ENCODE data around the gene NVL. TPM values are rescaled to one million over a fixed set of nuclear protein-coding genes. Genes with fewer than 3 reads are reported as not detected.

NVL gene
- total RNA-seq, 1 donor from 2014 or later = 44.4 TPM

DNA sequence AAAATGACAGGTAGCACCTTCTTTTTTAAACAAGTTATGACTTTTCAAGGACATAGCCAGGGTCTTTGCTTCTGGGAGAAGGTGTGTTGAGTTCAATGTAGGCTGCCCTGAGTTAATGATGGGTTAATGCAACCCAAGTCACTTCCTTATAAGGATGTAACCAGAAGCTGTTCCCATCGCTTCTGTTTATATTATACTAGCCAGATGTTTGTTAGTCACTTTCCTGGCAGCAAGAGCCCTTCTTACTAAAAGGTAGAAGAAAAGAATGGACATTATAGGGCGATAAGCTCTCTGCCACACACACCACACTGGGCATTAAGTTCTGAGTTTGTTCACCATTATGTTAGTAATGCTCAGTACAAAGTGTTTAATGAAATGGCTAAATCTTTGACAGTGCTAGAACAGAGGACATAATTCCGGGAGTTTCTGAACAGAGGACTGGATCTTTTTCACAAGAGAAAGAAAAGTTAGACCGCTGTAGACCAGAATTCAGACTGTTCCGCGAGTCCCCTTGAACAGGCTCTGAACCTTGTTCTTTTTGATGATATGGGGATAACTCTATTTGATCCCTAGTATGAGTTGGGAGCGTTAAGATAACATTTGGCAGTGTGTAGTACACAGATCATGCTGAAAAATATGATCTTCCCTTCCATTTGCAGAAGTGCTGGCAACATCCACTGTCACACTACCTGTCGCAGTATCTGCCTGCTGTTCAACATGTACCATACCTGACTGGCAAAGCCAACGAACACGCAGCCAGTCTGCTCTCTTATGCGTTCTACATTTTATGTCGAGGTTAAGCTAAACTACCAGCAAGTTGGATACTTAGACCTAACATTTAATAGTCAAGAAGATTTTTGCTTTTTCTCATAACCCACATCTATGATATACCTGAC lies 105.9 kb downstream of the NVL start:
- Mint-ChIP-seq H3K36me3 (ENCODE audit: low read depth) (peaks cover 19% of the 10 kb centered on the region), H3K27ac (no peak overlapping the region), H3K27me3 (peaks cover 2% of the 10 kb centered on the region), H3K4me3 (no peak overlapping the region), H3K9me3 (no peaks in the 10 kb centered on the region), H3K4me1 (no peaks in the 10 kb centered on the region)
- CTCF ChIA-PET = no interaction called here
- no peak for ATAC-seq (ENCODE audit: low read depth)
- POLR2A ChIA-PET = interaction anchor here (1.0 kb wide), 1 partner anchor 93 kb away, joined by 3 read pairs; no protein-coding TSS in a partner anchor
- intact Hi-C loops (cut with micrococcal nuclease) = no loop called here
- no peak for TF ChIP-seq CTCF (IDR thresholded peaks at IDR 0.05)
- DNase-seq = no peak

DNA sequence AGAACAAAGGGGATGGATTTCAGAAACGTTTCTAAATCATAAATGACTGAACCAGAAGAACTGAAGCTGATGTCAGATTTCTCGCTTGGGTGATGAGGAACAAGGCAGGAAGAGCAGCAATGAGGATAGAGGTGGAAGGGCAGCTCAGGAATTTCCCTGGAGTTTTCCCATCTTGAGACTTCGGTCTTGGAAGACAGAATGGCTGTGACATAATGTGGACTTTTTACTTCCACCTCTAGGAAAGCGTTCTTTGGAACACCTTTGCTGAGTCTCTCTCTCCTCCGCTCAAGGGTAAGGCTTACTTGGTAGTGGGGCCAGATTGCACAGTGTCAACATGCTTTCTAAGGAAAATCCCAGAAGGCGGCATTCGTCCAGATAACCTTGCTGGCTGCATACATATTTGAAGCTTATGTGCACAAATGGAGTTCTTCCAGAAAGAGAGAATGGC lies 110.3 kb downstream of the NVL start:
- TF ChIP-seq CTCF (IDR thresholded peaks at IDR 0.05) = no peak
- ChIA-PET POLR2A (no interaction called here), CTCF (no interaction called here)
- DNase-seq (no peak), ATAC-seq (ENCODE audit: low read depth) (no peak)
- Mint-ChIP-seq H3K4me3 (no peak overlapping the region), H3K4me1 (peaks cover 3% of the 10 kb centered on the region), H3K36me3 (ENCODE audit: low read depth) (no peaks in the 10 kb centered on the region), H3K27me3 (peaks cover 2% of the 10 kb centered on the region), H3K27ac (no peak overlapping the region), H3K9me3 (no peaks in the 10 kb centered on the region)
- intact Hi-C loops (cut with micrococcal nuclease) = loop anchor here (2.0 kb wide), 1 partner anchor 15 kb away; no protein-coding TSS in a partner anchor

- Mint-ChIP-seq H3K4me3 (no peak overlapping the region), H3K27ac (no peak overlapping the region), H3K36me3 (ENCODE audit: low read depth) (no peaks in the 10 kb centered on the region), H3K9me3 (no peaks in the 10 kb centered on the region), H3K4me1 (peaks cover 5% of the 10 kb centered on the region), H3K27me3 (peaks cover 2% of the 10 kb centered on the region)
- CTCF ChIA-PET = no interaction called here
- DNase-seq = no peak
- ATAC-seq (ENCODE audit: low read depth) = no peak
- no peak for TF ChIP-seq CTCF (IDR thresholded peaks at IDR 0.05)
- intact Hi-C loops (cut with micrococcal nuclease) = loop anchor here (2.0 kb wide), 1 partner anchor 14 kb away; no protein-coding TSS in a partner anchor
- POLR2A ChIA-PET = no interaction called here
Observed at GRCh38 chr1:224219011-224219611, 110.9 kb downstream of the NVL start.

GRCh38 chr1:224217655-224218623 lies 112.0 kb downstream of the NVL start:
- CTCF ChIA-PET = no interaction called here

More at GRCh38 chr1:224217655-224218623, 112.0 kb downstream of the NVL start:
- no peaks in the 10 kb centered on the region for H3K36me3 Mint-ChIP-seq (ENCODE audit: low read depth)
- POLR2A ChIA-PET = no interaction called here
- H3K27me3 Mint-ChIP-seq = no peaks in the 10 kb centered on the region
- peaks cover 16% of the 10 kb centered on the region for H3K4me1 Mint-ChIP-seq
- no peak for DNase-seq
- intact Hi-C loops (cut with micrococcal nuclease) = loop anchor here (2.0 kb wide), 1 partner anchor 13 kb away; no protein-coding TSS in a partner anchor
- no peak overlapping the region for H3K27ac Mint-ChIP-seq
- TF ChIP-seq CTCF (IDR thresholded peaks at IDR 0.05) = no peak
- no peak for ATAC-seq (ENCODE audit: low read depth)
- no peak overlapping the region for H3K4me3 Mint-ChIP-seq
- H3K9me3 Mint-ChIP-seq = no peaks in the 10 kb centered on the region
